Measurements from ENCODE around the gene FOLR2. TPM values are rescaled to one million over a fixed set of nuclear protein-coding genes. Genes with fewer than 3 reads are reported as not detected.
"Not testable (repeated sequence)": the region's sequence is repeated elsewhere in the genome, so short reads cannot be mapped to it uniquely, and the experiment has no call there.

The FOLR2 gene
- total RNA-seq, 2 donors from 2014 or later, result not detected

DNA sequence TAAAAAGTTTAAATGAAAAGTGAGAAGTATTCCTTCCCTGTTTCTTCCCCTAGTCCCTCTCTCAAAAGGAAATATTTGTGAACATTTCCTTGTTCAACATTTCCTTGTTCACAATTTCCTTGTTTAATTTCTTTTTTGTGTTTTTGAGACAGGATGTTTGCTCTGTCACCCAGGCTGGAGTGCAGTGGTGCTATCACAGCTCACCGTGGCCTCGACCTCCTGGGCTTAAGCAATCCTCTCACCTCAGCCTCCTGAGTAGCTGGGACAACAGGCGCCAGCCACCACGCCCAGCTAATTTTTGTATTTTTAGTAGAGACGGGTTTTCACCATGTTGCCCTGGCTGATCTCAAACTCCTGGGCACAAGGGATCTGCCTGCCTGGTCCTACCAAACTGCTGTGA is 50.4 kb downstream of the FOLR2 start:
- H3K27me3 Mint-ChIP-seq, result peaks cover 26 to 39% of the 10 kb centered on the region in 2 donors
- not testable (repeated sequence) for DNase-seq (ENCODE audit: low spot score); H3K36me3 Mint-ChIP-seq; H3K4me3 Mint-ChIP-seq; H3K9me3 Mint-ChIP-seq; ATAC-seq
- H3K27ac Mint-ChIP-seq, result peak overlapping the region in 1 of 2 donors; percentile 15
- H3K4me1 Mint-ChIP-seq (ENCODE audit: low read depth in 2 of 2), result peaks cover 18 to 19% of the 10 kb centered on the region in 2 donors

DNA sequence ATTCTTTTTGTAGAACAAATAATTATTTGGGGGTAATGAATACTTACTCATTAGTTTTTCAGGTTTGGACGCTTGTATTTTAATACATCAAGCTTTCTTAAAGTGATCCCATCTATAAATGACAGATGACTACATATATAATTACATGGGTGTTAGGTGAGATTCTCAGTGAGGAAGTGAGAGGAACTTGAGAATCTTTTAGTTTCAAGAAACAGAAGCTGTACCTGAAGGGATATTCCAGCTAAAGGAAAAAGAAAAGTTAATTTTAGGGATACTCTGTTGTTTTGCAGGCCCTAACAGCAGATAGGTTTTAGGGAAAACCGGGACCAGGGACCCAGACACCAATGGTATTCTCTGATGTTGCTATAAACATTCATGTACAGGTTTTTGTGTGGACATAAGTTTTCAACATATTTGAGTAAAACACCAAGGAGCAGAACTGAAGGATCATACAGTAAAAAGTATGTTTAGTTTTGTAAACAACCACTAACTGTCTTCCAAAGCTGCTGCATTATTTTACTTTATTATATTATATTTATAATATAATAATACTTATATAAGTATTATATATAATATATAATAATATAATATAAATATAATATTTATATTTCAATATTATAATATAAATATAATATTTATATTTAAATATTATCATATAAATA is 51.5 kb downstream of the FOLR2 start:
- Mint-ChIP-seq H3K4me3 (no peak overlapping the region), H3K27ac (no peak overlapping the region), H3K9me3 (no peaks in the 10 kb centered on the region), H3K27me3 (peaks cover 18 to 30% of the 10 kb centered on the region in 2 donors), H3K4me1 (ENCODE audit: low read depth in 2 of 2) (peaks cover 12 to 16% of the 10 kb centered on the region in 2 donors), H3K36me3 (no peaks in the 10 kb centered on the region)
- DNase-seq (ENCODE audit: low spot score) (no peak), ATAC-seq (no peak)

Other genes with a start within 250 kb of the FOLR2 start
- 10 to 100 TPM; 16.5 to 20.6 TPM for gene IL18BP, start 217.9 kb upstream of the FOLR2 start, total RNA-seq
- 100 to 1,000 TPM; 181 to 216 TPM for gene NUMA1, start 136.3 kb upstream of the FOLR2 start, total RNA-seq
- gene LRRC51, start 135.9 kb upstream of the FOLR2 start, total RNA-seq, result 1 to 10 TPM; 3.5 to 7.2 TPM
- gene LAMTOR1, start 113.5 kb upstream of the FOLR2 start, total RNA-seq, result 10 to 100 TPM; 65.7 to 66.9 TPM
- under 1 TPM in 1 of 2 donors, not detected in 1; 0.45 TPM for gene TOMT, start 110.9 kb upstream of the FOLR2 start, total RNA-seq
- 10 to 100 TPM; 37.4 to 37.7 TPM for gene ANAPC15, start 104.1 kb upstream of the FOLR2 start, total RNA-seq
- not detected for gene FOLR3, start 81.1 kb upstream of the FOLR2 start, total RNA-seq
- not detected for gene FOLR1, start 24.7 kb upstream of the FOLR2 start, total RNA-seq
- 100 to 1,000 TPM; 113 to 176 TPM for gene INPPL1, start 8.0 kb downstream of the FOLR2 start, total RNA-seq
- gene PHOX2A, start 27.4 kb downstream of the FOLR2 start, total RNA-seq, result not detected
- 10 to 100 TPM; 43.6 to 55.6 TPM for gene CLPB, start 217.7 kb downstream of the FOLR2 start, total RNA-seq